Heart left ventricle (tissue), 16 donors: Measurements from ENCODE around the gene LYVE1. TPM values are rescaled to one million over a fixed set of nuclear protein-coding genes. Genes with fewer than 3 reads are reported as not detected.

Experiments
- ATAC-seq, 4 donors: fragments of 200-7000 bp; cut with Tn5 transposase; one replicate each; pipeline ENCODE4 v1.9.1; 2020 to 2022; ENCODE audit warnings: moderate library complexity in 4 of 4, mild to moderate bottlenecking in 3 of 4, moderate number of reproducible peaks in 1 of 4
- DNase-seq, 5 donors: peaks; one replicate each; pipeline ENCODE4 v3.0.0-alpha.2; 2020
- H3K27ac ChIP-seq, 12 donors: fragments of 200-600 bp; sonication (generic) in 4 of 12; one replicate each; pipeline versions ENCODE4 v1.5.0 to v1.8.0; 2016 to 2022; ENCODE audit warnings: mild to moderate bottlenecking in 2 of 12
- H3K27me3 ChIP-seq, 9 donors: fragments of 200-600 bp; sonication (generic) in 2 of 9; one replicate each; pipeline versions ENCODE4 v1.5.1 to v1.8.0; 2016 to 2022; ENCODE audit warnings: mild to moderate bottlenecking in 3 of 9
- H3K36me3 ChIP-seq, 9 donors: fragments of 200-600 bp; sonication (generic) in 2 of 9; one replicate each; pipeline versions ENCODE4 v1.5.0 to v1.8.0; 2018 to 2022; ENCODE audit warnings: mild to moderate bottlenecking in 2 of 9
- H3K4me1 ChIP-seq, 12 donors: fragments of 200-600 bp; sonication (generic) in 4 of 12; one replicate each; pipeline versions ENCODE4 v1.5.0 to v1.8.0; 2016 to 2022; ENCODE audit warnings: mild to moderate bottlenecking in 3 of 12
- H3K4me3 ChIP-seq, 12 donors: fragments of 200-600 bp; sonication (generic) in 4 of 12; one replicate each; pipeline versions ENCODE4 v1.5.0 to v1.8.0; 2017 to 2022; ENCODE audit warnings: mild to moderate bottlenecking in 9 of 12, moderate library complexity in 4 of 12
- H3K9me3 ChIP-seq, 12 donors: fragments of 200-600 bp; sonication (generic) in 4 of 12; one replicate each; pipeline versions ENCODE4 v1.5.0 to v1.8.0; 2016 to 2022; ENCODE audit warnings: mild to moderate bottlenecking in 1 of 12
- POLR2A ChIP-seq, 2 donors: fragments of 450-650 bp; IDR thresholded peaks; one replicate each; pipeline ENCODE4 v1.6.1; 2017; ENCODE audit warnings: antibody characterized with exemption in 2 of 2, mild to moderate bottlenecking in 2 of 2, moderate library complexity in 2 of 2
- WGBS, 4 donors: extraction: QIAGEN DNeasy Blood & Tissue Kit in 2 of 4; methylation state at CpG; one replicate each; pipeline versions ENCODE4 v1.1.5 to v1.1.7; 2013 to 2018; 5-methylcytosine and 5-hydroxymethylcytosine counted together
- intact Hi-C, 10 donors: fragments of 100-400 bp; cut with DNase I; formaldehyde crosslinking; loops; one replicate each; pipeline versions ENCODE4 v1.11.1 to v1.14.2; 2022
- polyA plus RNA-seq, 2 donors: library from polyadenylated mRNA; stranded (reverse); fragments of 200-250 nt; gene quantifications; one replicate each; pipeline ENCODE4 v1.2.3, GENCODE V29; 2013
- total RNA-seq, 9 donors: library from RNA; depleted of rRNA in 2 of 9; stranded (reverse); fragments of >200 nt in 2 of 9; fragmentation: NEBNext Ultra II Directional in 3 of 9; extraction: Animal tissue kit (Norgen Biotek cat#: 25700) in 3 of 9; gene quantifications; one replicate each; pipeline versions ENCODE4 v1.1.0 to v1.2.4, GENCODE V29; 2016 to 2023
- TF ChIP-seq, protein P1 (sequence below), 12 donors: fragments of 200-600 bp; sonication (generic) in 4 of 12; IDR thresholded peaks; one replicate each; pipeline versions ENCODE4 v1.5.0 to v1.8.0; 2018 to 2022; ENCODE audit warnings: antibody characterized with exemption in 12 of 12, mild to moderate bottlenecking in 5 of 12
- donor health status: ischemic (EF 13 %, LVEDD 7.1; RV severe dilation, severe dysfunction).
- donor health status: healthy with polysubstance abuse.
- donor health status: DM: no; HTN: yes; CAD: no.
- donor health status: DM: no; HTN: no; CAD: no.
- donor health status: ischemic (EF 25% LVEDD 6.9; RV normal size, moderate dysfunction).
- donor health status: ischemic (EF 25% LVEDD 5.7; RV mildly dilated, moderate dysfunction).
- donor health status: healthy.
- donor health status: DM: yes; HTN: yes; CAD: no.
- donor health status: ischemic (EF 35%, LVEDD 5.7; RV mildly dilated, moderate dysfunction).
- donor health status: nonischemic (EF 11% LVEDD 7.7; RV severe dilation, severe dysfunction).
- donor health status: DM: yes; HTN: yes; CAD: no.
- donor health status: PGD.
- donor health status: ischemic (EF 29% LVEDD 5.4; RV normal size, mild dysfunction).
- donor health status: nonischemic (EF 23%, LVEDD 6.1; RV moderate dilation, normal function).

Gene LYVE1
- total and polyA plus RNA-seq, 11 donors = 8.1 to 163 (median 24.1) TPM

DNA sequence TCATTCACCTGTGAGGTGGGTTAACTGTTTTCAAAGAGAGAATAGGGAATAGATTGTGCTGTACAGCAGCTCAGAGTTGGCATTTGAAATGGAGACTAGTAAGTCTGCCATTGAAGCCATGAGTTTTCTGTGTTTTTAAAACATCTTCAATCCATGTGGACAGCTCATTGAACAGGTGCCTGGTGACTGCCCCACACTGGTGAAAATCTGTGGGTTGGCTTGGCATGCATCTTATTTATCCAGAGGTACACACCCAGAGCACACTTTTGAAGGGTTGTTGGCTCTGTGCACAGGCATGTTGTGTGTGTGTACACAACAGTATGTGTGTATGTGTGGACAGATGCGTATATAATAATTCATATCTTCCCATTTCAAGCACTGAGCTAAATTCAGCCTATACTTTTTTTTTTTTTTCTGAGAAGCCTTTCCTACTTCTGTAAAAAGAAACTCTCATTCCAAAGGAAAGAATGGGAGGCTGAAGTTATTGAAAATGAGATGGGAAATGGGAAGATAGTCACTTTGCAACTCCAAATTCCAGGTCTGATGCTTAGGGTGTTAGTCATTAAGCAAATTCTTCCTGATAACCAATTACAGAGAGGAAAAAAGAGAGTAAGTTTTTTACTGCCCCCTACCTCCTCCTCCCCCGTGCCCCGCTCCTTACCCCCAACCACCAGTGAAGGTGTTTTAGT lies 7.0 kb upstream of the LYVE1 start:
- DNase-seq = no peak
- Histone ChIP-seq H3K27ac (no peak overlapping the region), H3K4me1 (peaks cover 0 to 23% (median 8%) of the 10 kb centered on the region in 12 donors), H3K9me3 (no peaks in the 10 kb centered on the region), H3K36me3 (peaks cover 0 to 21% (median 0%) of the 10 kb centered on the region in 9 donors), H3K4me3 (no peak overlapping the region), H3K27me3 (no peaks in the 10 kb centered on the region)
- intact Hi-C loops = loop anchor here in 1 of 10 donors (5.0 kb wide), 1 partner anchor 72 kb away; no protein-coding TSS in a partner anchor
- no peak for TF ChIP-seq POLR2A (IDR thresholded peaks at IDR 0.05)
- TF ChIP-seq, protein P1, sequence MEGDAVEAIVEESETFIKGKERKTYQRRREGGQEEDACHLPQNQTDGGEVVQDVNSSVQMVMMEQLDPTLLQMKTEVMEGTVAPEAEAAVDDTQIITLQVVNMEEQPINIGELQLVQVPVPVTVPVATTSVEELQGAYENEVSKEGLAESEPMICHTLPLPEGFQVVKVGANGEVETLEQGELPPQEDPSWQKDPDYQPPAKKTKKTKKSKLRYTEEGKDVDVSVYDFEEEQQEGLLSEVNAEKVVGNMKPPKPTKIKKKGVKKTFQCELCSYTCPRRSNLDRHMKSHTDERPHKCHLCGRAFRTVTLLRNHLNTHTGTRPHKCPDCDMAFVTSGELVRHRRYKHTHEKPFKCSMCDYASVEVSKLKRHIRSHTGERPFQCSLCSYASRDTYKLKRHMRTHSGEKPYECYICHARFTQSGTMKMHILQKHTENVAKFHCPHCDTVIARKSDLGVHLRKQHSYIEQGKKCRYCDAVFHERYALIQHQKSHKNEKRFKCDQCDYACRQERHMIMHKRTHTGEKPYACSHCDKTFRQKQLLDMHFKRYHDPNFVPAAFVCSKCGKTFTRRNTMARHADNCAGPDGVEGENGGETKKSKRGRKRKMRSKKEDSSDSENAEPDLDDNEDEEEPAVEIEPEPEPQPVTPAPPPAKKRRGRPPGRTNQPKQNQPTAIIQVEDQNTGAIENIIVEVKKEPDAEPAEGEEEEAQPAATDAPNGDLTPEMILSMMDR (IDR thresholded peaks at IDR 0.05) = no peak
- ATAC-seq = no peak
- 92 to 96% (median 93%) methylated on average over 3 of the region's 3 CpGs for WGBS, 4 donors

DNA sequence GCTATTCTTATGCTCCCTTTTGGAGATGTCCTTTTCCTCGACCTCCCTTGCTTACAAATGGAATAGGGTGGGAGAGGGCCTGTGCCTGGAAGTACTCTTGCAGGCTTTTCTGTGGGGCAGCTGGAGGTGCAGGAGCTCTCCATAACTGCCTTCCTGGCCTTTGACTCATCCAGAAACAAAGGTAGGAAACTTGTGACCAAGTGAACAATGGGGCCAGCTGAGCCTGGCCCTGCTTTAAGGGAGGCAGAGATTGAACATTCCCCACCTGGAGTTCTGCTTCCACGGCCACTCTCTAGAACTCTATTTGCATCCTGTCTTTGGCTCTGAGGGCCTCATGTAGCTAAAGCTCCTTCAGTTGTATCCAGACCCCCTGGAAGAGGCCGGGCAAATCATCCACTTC lies 5.1 kb upstream of the LYVE1 start:
- H3K4me3 ChIP-seq = no peak overlapping the region
- ATAC-seq = peak in 3 of 4 donors; percentile 21 to 72 (median 24)
- DNase-seq = no peak
- H3K4me1 ChIP-seq = peaks cover 0 to 26% (median 8%) of the 10 kb centered on the region in 12 donors
- peaks cover 0 to 15% (median 0%) of the 10 kb centered on the region in 9 donors for H3K36me3 ChIP-seq
- no peaks in the 10 kb centered on the region for H3K9me3 ChIP-seq
- WGBS, 4 donors = 63 to 77% (median 76%) methylated on average over 3 of the region's 3 CpGs
- intact Hi-C loops = no loop called here
- no peaks in the 10 kb centered on the region for H3K27me3 ChIP-seq
- H3K27ac ChIP-seq = peak overlapping the region in 2 of 12 donors; percentile 22 to 34
- no peak for TF ChIP-seq POLR2A (IDR thresholded peaks at IDR 0.05)
- TF ChIP-seq, protein P1 (IDR thresholded peaks at IDR 0.05) = no peak

GRCh38 chr11:10573028-10573427 lies 4.6 kb upstream of the LYVE1 start:
- Histone ChIP-seq H3K27ac (peak overlapping the region in 4 of 12 donors; percentile 22 to 43 (median 32)), H3K4me1 (peaks cover 0 to 32% (median 8%) of the 10 kb centered on the region in 12 donors), H3K27me3 (no peaks in the 10 kb centered on the region), H3K9me3 (no peaks in the 10 kb centered on the region), H3K4me3 (no peak overlapping the region), H3K36me3 (peaks cover 0 to 10% (median 0%) of the 10 kb centered on the region in 9 donors)
- DNase-seq (no peak), ATAC-seq (no peak)
- TF ChIP-seq, protein P1 (IDR thresholded peaks at IDR 0.05) = no peak
- TF ChIP-seq POLR2A (IDR thresholded peaks at IDR 0.05) = no peak
- intact Hi-C loops = no loop called here

DNA sequence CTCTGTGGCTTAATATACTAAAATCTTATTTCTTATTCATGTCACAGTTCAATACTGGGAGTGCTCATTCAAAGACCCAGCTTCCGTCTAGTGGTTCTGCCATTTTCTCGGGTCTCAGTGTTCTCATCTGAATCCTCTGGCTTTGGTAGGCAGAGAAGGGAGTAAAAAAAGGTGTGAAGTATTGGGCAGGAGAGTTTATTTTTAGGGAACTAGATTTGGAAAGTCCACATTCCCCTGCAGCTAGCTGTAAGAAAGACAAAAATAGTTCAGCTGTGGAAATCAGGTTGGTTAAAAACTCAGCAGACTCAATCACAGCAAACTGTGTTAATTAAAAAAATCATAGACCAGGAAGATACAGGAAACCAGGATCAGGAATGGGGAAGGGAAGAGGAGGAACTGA lies 4.1 kb upstream of the LYVE1 start:
- intact Hi-C loops = no loop called here
- no peaks in the 10 kb centered on the region for H3K27me3 ChIP-seq
- peaks cover 0 to 32% (median 8%) of the 10 kb centered on the region in 12 donors for H3K4me1 ChIP-seq
- WGBS, 4 donors = 64 to 72% (median 69%) methylated on average over 2 of the region's 2 CpGs
- peaks cover 0 to 5% (median 0%) of the 10 kb centered on the region in 9 donors for H3K36me3 ChIP-seq
- ATAC-seq (no peak), DNase-seq (no peak)
- TF ChIP-seq, protein P1 (IDR thresholded peaks at IDR 0.05) = no peak
- no peak for TF ChIP-seq POLR2A (IDR thresholded peaks at IDR 0.05)
- H3K9me3 ChIP-seq = no peaks in the 10 kb centered on the region
- H3K4me3 ChIP-seq = no peak overlapping the region
- peak overlapping the region in 3 of 12 donors; percentile 25 to 43 (median 39) for H3K27ac ChIP-seq
